ENCODE measurements around the gene TMEM138. TPM values are rescaled to one million over a fixed set of nuclear protein-coding genes. Genes with fewer than 3 reads are reported as not detected.

TMEM138 gene
- total RNA-seq, 1 experiment from 2014 or later = 43.6 TPM

DNA sequence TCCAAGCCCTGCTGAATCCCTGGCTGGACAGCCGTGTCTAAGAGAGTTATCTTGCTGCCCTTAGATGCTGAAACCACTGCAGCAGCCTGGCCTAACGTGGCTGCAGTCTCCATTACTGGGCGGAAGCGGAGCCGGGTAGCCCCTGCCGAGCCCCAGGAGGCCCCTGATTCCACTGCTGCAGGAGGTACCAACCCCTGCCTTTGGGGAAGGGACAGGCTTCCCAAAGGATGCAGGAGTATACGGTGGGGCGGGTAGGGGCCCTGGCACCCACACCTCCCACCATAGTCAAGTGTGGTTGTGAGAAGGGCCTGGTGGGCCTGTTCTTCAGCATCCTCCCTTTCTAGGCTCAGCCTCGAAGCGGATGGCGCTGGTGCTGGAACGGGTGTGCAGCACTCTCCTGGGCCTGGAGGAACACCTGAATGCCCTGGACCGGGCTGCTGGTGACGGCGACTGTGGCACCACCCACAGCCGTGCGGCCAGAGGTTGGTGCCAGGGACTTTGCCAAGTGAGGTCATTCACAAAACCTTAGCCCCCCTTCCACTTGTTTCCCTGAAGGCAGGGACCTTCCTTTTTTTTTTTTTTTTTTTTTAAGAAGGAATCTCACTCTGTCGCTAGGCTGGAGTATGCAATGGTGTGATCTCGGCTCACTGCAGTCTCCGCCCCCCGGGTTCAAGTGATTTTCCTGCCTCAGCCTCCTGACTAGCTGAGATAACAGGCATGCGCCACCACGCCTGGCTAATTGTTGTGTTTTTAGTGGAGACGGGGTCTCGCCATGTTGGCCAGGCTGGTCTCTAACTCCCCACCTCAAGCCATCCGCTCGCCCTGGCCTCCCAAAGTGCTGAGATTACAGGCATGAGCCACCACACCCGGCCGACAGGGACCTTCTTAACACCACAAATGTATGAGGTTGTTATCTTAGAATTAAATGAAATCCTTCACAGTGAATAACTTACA is 18.1 kb upstream of the TMEM138 start:
- no peak overlapping the region for H3K27ac ChIP-seq (ENCODE audit: insufficient read length, low read depth, low read length)
- H3K23ac ChIP-seq (ENCODE audit: insufficient read length, low read depth, low read length) = no peak overlapping the region
- H2BK15ac ChIP-seq (ENCODE audit: low read depth, low read length) = no peak overlapping the region
- H2BK120ac ChIP-seq (ENCODE audit: low read depth, low read length, poor library complexity, severe bottlenecking) = no peak overlapping the region
- no peak overlapping the region for H2BK20ac ChIP-seq (ENCODE audit: low read depth, low read length, poor library complexity, severe bottlenecking)
- Mint-ChIP-seq H3K9me3 (no peaks in the 10 kb centered on the region), H3K36me3 (ENCODE audit: insufficient read depth in 1 of 3, low read depth in 3 of 3) (peaks cover 5 to 42% (median 38%) of the 10 kb centered on the region in 3 experiments), H3K4me3 (no peak overlapping the region), H3K27ac (no peak overlapping the region), H3K4me1 (no peaks in the 10 kb centered on the region), H3K27me3 (ENCODE audit: low read depth) (no peaks in the 10 kb centered on the region)
- H2BK12ac ChIP-seq (ENCODE audit: insufficient read length, low read depth, low read length) = no peak overlapping the region
- no peak overlapping the region for H3K18ac ChIP-seq (ENCODE audit: insufficient read length, low read depth, low read length)
- no peak overlapping the region for H3K14ac ChIP-seq (ENCODE audit: insufficient read depth, low read length)
- H4K91ac ChIP-seq (ENCODE audit: insufficient read length, low read depth, low read length) = no peak overlapping the region
- no peaks in the 10 kb centered on the region for H3K23me2 ChIP-seq (ENCODE audit: insufficient read length, low read depth, low read length, poor library complexity, severe bottlenecking)
- H2AK5ac ChIP-seq (ENCODE audit: insufficient read length, low read length) = no peak overlapping the region
- TF ChIP-seq, protein P1, sequence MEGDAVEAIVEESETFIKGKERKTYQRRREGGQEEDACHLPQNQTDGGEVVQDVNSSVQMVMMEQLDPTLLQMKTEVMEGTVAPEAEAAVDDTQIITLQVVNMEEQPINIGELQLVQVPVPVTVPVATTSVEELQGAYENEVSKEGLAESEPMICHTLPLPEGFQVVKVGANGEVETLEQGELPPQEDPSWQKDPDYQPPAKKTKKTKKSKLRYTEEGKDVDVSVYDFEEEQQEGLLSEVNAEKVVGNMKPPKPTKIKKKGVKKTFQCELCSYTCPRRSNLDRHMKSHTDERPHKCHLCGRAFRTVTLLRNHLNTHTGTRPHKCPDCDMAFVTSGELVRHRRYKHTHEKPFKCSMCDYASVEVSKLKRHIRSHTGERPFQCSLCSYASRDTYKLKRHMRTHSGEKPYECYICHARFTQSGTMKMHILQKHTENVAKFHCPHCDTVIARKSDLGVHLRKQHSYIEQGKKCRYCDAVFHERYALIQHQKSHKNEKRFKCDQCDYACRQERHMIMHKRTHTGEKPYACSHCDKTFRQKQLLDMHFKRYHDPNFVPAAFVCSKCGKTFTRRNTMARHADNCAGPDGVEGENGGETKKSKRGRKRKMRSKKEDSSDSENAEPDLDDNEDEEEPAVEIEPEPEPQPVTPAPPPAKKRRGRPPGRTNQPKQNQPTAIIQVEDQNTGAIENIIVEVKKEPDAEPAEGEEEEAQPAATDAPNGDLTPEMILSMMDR (conservative IDR thresholded peaks at IDR 0.05) = no peak
- no peaks in the 10 kb centered on the region for H3K79me2 ChIP-seq (ENCODE audit: insufficient read depth, low read length)
- no peak overlapping the region for H3T11ph ChIP-seq (ENCODE audit: low read length)
- no peak overlapping the region for H3K4me2 ChIP-seq (ENCODE audit: insufficient read depth, insufficient read length, low read length)
- H4K5ac ChIP-seq (ENCODE audit: insufficient read length, low read depth, low read length) = no peak overlapping the region
- H3K79me1 ChIP-seq (ENCODE audit: insufficient read depth, low read depth, low read length, poor library complexity, severe bottlenecking) = no peaks in the 10 kb centered on the region
- no peak overlapping the region for H2AFZ ChIP-seq (ENCODE audit: low read length)
- no peaks in the 10 kb centered on the region for H4K20me1 ChIP-seq (ENCODE audit: control insufficient read depth, insufficient read depth, insufficient read length)
- H3K4me1 ChIP-seq (ENCODE audit: insufficient read depth, low read length) = no peaks in the 10 kb centered on the region
- H4K8ac ChIP-seq (replicated peaks; ENCODE audit: insufficient read length, low read depth, low read length) = no peak overlapping the region
- no peak overlapping the region for H3K9ac ChIP-seq (ENCODE audit: extremely low read depth, insufficient read length, low read length)
- no peak overlapping the region for H3K56ac ChIP-seq (ENCODE audit: insufficient read length, low read depth, low read length)
- H3K9me3 ChIP-seq (ENCODE audit: control insufficient read depth, low read depth, low read length) = no peaks in the 10 kb centered on the region
- DNase-seq = no peak
- no peak overlapping the region for H2BK5ac ChIP-seq (ENCODE audit: insufficient read length, low read length)
- no CpG with 5 or more reads among the region's 29 CpGs for WGBS (ENCODE audit: extremely low coverage, insufficient read length, low lambda C conversion rate)
- H3K4ac ChIP-seq (ENCODE audit: low read depth, low read length) = no peak overlapping the region
- no peaks in the 10 kb centered on the region for H3K27me3 ChIP-seq (ENCODE audit: insufficient read depth, low read length)
